OCI-M2 (cell line): ENCODE data around the gene INO80.
"Not testable (repeated sequence)": the region's sequence is repeated elsewhere in the genome, so short reads cannot be mapped to it uniquely, and the experiment has no call there.

ENCODE experiments used
- DNase-seq: peaks from one replicate; lab custom pipeline; 2025; ENCODE audit not compliant: unreplicated experiment; lab: John Stamatoyannopoulos, UW

The INO80 gene

GRCh38 chr15:40968290-40969085 is 147.6 kb downstream of the INO80 start:
- DNase-seq = no peak

- no peak for DNase-seq
Observed at GRCh38 chr15:40964634-40965033, 151.4 kb downstream of the INO80 start.

GRCh38 chr15:40964006-40964405 is 152.1 kb downstream of the INO80 start:
- no peak for DNase-seq

GRCh38 chr15:40963201-40963600 is 152.9 kb downstream of the INO80 start:
- no peak for DNase-seq

GRCh38 chr15:40962317-40962716 is 153.8 kb downstream of the INO80 start:
- not testable (repeated sequence) for DNase-seq

GRCh38 chr15:40961740-40962139 is 154.3 kb downstream of the INO80 start:
- DNase-seq = not testable (repeated sequence)

GRCh38 chr15:40960925-40961324 is 155.2 kb downstream of the INO80 start:
- DNase-seq = no peak

- DNase-seq = no peak
Observed at GRCh38 chr15:40960151-40960885, 155.8 kb downstream of the INO80 start.

- DNase-seq = no peak
Observed at GRCh38 chr15:40959331-40960141, 156.5 kb downstream of the INO80 start.

- DNase-seq = no peak
Observed at GRCh38 chr15:40958723-40959122, 157.4 kb downstream of the INO80 start.

- no peak for DNase-seq
Observed at GRCh38 chr15:40958146-40958545, 157.9 kb downstream of the INO80 start.

GRCh38 chr15:40957581-40958051 is 158.5 kb downstream of the INO80 start:
- no peak for DNase-seq

GRCh38 chr15:40957041-40957555 is 159.0 kb downstream of the INO80 start:
- DNase-seq = no peak

- DNase-seq = no peak
Observed at GRCh38 chr15:40956541-40956982, 159.5 kb downstream of the INO80 start.

- DNase-seq = no peak
Observed at GRCh38 chr15:40955930-40956540, 160.0 kb downstream of the INO80 start.

GRCh38 chr15:40955141-40955903 is 160.8 kb downstream of the INO80 start:
- DNase-seq = no peak

GRCh38 chr15:40954158-40954848 is 161.8 kb downstream of the INO80 start:
- not testable (repeated sequence) for DNase-seq

GRCh38 chr15:40953713-40954074 is 162.4 kb downstream of the INO80 start:
- no peak for DNase-seq
